CD8-positive, alpha-beta memory T cell (primary cell): ENCODE results near the gene PRRC2C. TPM values are rescaled to one million over a fixed set of nuclear protein-coding genes. Genes with fewer than 3 reads are reported as not detected.

ENCODE experiments used
- CTCF ChIA-PET: fragments of 350-600 bp; sonication (Branson Sonifier 250); formaldehyde crosslinking; loops from one replicate; lab custom pipeline; 2021; ENCODE audit warnings: antibody characterized with exemption; lab: Charles Lee
- POLR2A ChIA-PET: fragments of 350-600 bp; sonication (Branson Sonifier 250); formaldehyde crosslinking; loops from one replicate; lab custom pipeline; 2021; ENCODE audit warnings: antibody characterized with exemption; lab: Charles Lee
- DNase-seq, 5 donors: peaks; one replicate each; pipeline versions ENCODE4 v3.0.0 to v3.0.0-alpha.2; 2020 to 2022; ENCODE audit warnings: mixed read lengths in 1 of 5
- H3K27ac ChIP-seq: one replicate; pipeline ENCODE4 v1.7.0; 2013; ENCODE audit warnings: low read depth, mild to moderate bottlenecking, low read length, moderate library complexity
- H3K27me3 ChIP-seq: 2 replicates; pipeline ENCODE4 v1.7.0; 2013; ENCODE audit warnings: low read length, mild to moderate bottlenecking; ENCODE audit not compliant: insufficient read depth, poor library complexity, severe bottlenecking
- H3K36me3 ChIP-seq: 2 replicates; pipeline ENCODE4 v1.7.0; 2013; ENCODE audit warnings: mild to moderate bottlenecking, low read length, moderate library complexity; ENCODE audit not compliant: insufficient read depth
- H3K4me1 ChIP-seq: 2 replicates; pipeline ENCODE4 v1.7.0; 2013; ENCODE audit warnings: mild to moderate bottlenecking, low read length, moderate library complexity; ENCODE audit not compliant: insufficient read depth
- H3K4me3 ChIP-seq: 2 replicates; pipeline ENCODE4 v1.7.0; 2013; ENCODE audit warnings: mild to moderate bottlenecking, low read length
- H3K9me3 ChIP-seq: 2 replicates; pipeline ENCODE4 v1.7.0; 2013; ENCODE audit warnings: mild to moderate bottlenecking, low read length
- H3K27ac Mint-ChIP-seq, 8 donors: one replicate each; pipeline ENCODE4 v1.8.0; 2020 to 2021; ENCODE audit warnings: mixed read lengths in 8 of 8, mild to moderate bottlenecking in 6 of 8, inconsistent platforms in 3 of 8, moderate library complexity in 3 of 8
- H3K27me3 Mint-ChIP-seq, 2 donors: one replicate each; pipeline ENCODE4 v1.8.0; 2020 to 2021; ENCODE audit warnings: mixed read lengths in 2 of 2, mild to moderate bottlenecking in 1 of 2, moderate library complexity in 1 of 2
- H3K36me3 Mint-ChIP-seq, 3 donors: one replicate each; pipeline ENCODE4 v1.8.0; 2020 to 2021; ENCODE audit warnings: mixed read lengths in 3 of 3, inconsistent platforms in 1 of 3, mild to moderate bottlenecking in 1 of 3
- H3K4me1 Mint-ChIP-seq, 3 donors: one replicate each; pipeline ENCODE4 v1.8.0; 2020 to 2021; ENCODE audit warnings: mixed read lengths in 3 of 3, inconsistent platforms in 1 of 3, mild to moderate bottlenecking in 1 of 3
- H3K4me3 Mint-ChIP-seq, 7 donors: one replicate each; pipeline ENCODE4 v1.8.0; 2020 to 2021; ENCODE audit warnings: mixed read lengths in 7 of 7, mild to moderate bottlenecking in 6 of 7, moderate library complexity in 4 of 7, inconsistent platforms in 2 of 7
- H3K9me3 Mint-ChIP-seq, 5 donors: one replicate each; pipeline ENCODE4 v1.8.0; 2020 to 2022; ENCODE audit warnings: mixed read lengths in 5 of 5, mild to moderate bottlenecking in 3 of 5, moderate library complexity in 2 of 5, inconsistent platforms in 1 of 5
- polyA plus RNA-seq: library from polyadenylated mRNA; unstranded; fragments of 300-500 nt; fragmentation: Illumina TruSeq; gene quantifications from one replicate; pipeline ENCODE4 v1.2.3, GENCODE V29; 2021
- total RNA-seq, 2 experiments: library from RNA; stranded (reverse); gene quantifications; one replicate each; pipeline ENCODE4 v1.2.3, GENCODE V29; 2021

Gene PRRC2C
- total and polyA plus RNA-seq, 3 experiments from 2014 or later: 106 to 275 (median 262) TPM

- no peak overlapping the region for H3K27ac Mint-ChIP-seq
- CTCF ChIA-PET: no interaction called here
- Histone ChIP-seq H3K4me3 (no peak overlapping the region), H3K27me3 (no peaks in the 10 kb centered on the region), H3K36me3 (no peaks in the 10 kb centered on the region), H3K27ac (no peak overlapping the region), H3K4me1 (no peaks in the 10 kb centered on the region), H3K9me3 (no peaks in the 10 kb centered on the region)
- H3K9me3 Mint-ChIP-seq: no peaks in the 10 kb centered on the region
- H3K4me3 Mint-ChIP-seq: no peak overlapping the region
- H3K4me1 Mint-ChIP-seq: peaks cover 6 to 10% (median 10%) of the 10 kb centered on the region in 3 donors
- no peak for DNase-seq
- POLR2A ChIA-PET: no interaction called here
- H3K36me3 Mint-ChIP-seq: no peaks in the 10 kb centered on the region
- peaks cover 3 to 14% of the 10 kb centered on the region in 2 donors for H3K27me3 Mint-ChIP-seq
Measured at GRCh38 chr1:171641076-171641864, 155.9 kb downstream of the PRRC2C start.

DNA sequence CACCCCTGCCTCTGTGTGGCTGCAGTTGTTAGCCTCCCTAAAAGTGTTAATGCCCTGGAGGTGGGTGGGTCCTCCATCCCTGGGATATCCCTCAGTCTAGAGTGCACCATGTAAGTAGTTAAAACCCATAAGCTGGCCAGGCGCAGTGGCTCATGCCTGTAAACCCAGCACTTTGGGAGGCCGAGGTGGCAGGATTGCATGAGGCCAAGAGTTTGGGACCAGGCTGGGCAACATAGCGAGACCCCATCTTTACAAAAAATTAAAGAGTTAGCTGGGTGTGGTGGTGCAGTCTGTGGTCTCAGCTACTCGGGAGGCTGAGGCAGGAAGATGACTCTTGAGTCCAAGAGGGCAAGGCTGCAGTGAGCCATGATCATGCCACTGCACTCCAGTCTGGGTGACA, 156.9 kb downstream of the PRRC2C start:
- ChIA-PET CTCF (interaction anchor here (0.8 kb wide), 1 partner anchor 10 kb away, joined by 3 read pairs; no protein-coding TSS in a partner anchor), POLR2A (no interaction called here)
- H3K27ac ChIP-seq: no peak overlapping the region
- Mint-ChIP-seq H3K27ac (no peak overlapping the region), H3K27me3 (peaks cover 3 to 14% of the 10 kb centered on the region in 2 donors), H3K9me3 (no peaks in the 10 kb centered on the region), H3K4me3 (no peak overlapping the region), H3K36me3 (no peaks in the 10 kb centered on the region), H3K4me1 (peaks cover 6 to 10% (median 10%) of the 10 kb centered on the region in 3 donors)
- no peak for DNase-seq
- no peaks in the 10 kb centered on the region for H3K27me3 ChIP-seq
- no peaks in the 10 kb centered on the region for H3K36me3 ChIP-seq
- H3K9me3 ChIP-seq: no peaks in the 10 kb centered on the region
- H3K4me1 ChIP-seq: no peaks in the 10 kb centered on the region
- no peak overlapping the region for H3K4me3 ChIP-seq

Other genes starting within 250 kb of the PRRC2C start
- not detected for gene FMO1, start 237.0 kb upstream of the PRRC2C start, total RNA-seq
- gene FMO1, start 237.0 kb upstream of the PRRC2C start, polyA plus RNA-seq: not detected
- 1 to 10 TPM in 1 of 2 experiments, under 1 TPM in 1; 0.89 to 1.7 TPM for gene FMO4, start 171.3 kb upstream of the PRRC2C start, total RNA-seq
- gene FMO4, start 171.3 kb upstream of the PRRC2C start, polyA plus RNA-seq: 2.6 TPM
- not detected for gene MYOCOS, start 136.7 kb downstream of the PRRC2C start, total RNA-seq
- not detected for gene MYOCOS, start 136.7 kb downstream of the PRRC2C start, polyA plus RNA-seq
- gene MYOC, start 167.2 kb downstream of the PRRC2C start, total RNA-seq: not detected
- gene MYOC, start 167.2 kb downstream of the PRRC2C start, polyA plus RNA-seq: not detected